GM12892 (cell line): ENCODE data around the gene LDLRAD3.

Source experiments
- DNase-seq: peaks from one replicate; pipeline ENCODE4 v3.0.0; 2011; ENCODE audit not compliant: insufficient read length
- FAIRE-seq: peaks from 2 replicates; lab custom pipeline; 2011; peaks lifted over from hg19 to GRCh38; lab: Jason Lieb, UNC
- POLR2A ChIP-seq: IDR thresholded peaks from 2 replicates; pipeline ENCODE4 v1.6.1; 2011; ENCODE audit warnings: low read depth, low read length, control low read depth
- POLR2AphosphoS5 ChIP-seq: IDR thresholded peaks from 2 replicates; pipeline ENCODE4 v1.6.1; 2011; ENCODE audit warnings: low read depth, low read length, control low read depth
- TAF1 ChIP-seq: IDR thresholded peaks from 2 replicates; pipeline ENCODE4 v1.6.1; 2011; ENCODE audit warnings: low read depth, mild to moderate bottlenecking, control low read depth, low read length, borderline replicate concordance

The LDLRAD3 gene

DNA sequence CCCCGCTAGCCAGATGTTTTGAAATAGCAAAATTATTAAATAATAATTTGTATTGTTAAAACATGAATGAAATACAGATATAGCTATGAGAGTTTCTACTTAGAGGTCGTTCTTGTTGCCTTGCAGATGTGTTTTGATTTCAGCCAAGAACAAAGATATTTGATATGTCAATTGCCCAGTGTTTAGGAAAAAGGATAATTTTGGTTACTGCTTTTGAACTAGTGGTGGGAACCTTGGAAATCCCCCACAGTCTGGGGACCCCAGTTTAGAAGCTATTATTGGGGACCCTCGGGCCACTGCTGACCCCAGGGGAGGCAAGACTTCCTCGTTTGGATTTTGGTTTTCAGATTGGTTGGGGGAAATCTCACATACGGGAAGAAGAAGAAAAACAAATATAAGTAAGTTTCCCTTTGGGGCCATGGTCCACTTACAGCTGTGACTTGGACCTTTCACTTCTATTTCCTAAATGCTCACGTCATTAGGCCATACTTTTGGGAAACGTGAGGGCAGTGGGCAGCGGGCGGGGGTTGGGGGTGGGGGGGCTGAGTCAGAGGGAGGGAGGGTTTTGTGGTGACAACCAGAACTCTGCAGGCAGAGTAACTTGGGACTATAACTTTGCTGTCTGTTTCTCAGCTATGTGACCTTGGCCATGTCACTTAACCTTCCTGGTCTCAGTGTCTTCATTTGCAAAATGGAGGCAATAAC is 37.0 kb downstream of the LDLRAD3 start:
- FAIRE-seq (no peak), DNase-seq (no peak)
- no peak for TF ChIP-seq POLR2A
- TF ChIP-seq TAF1: no peak
- TF ChIP-seq POLR2AphosphoS5: no peak

- DNase-seq (no peak), FAIRE-seq (no peak)
- TF ChIP-seq POLR2AphosphoS5 (no peak), TAF1 (no peak), POLR2A (no peak)
Observed at GRCh38 chr11:35981581-35981980, 37.7 kb downstream of the LDLRAD3 start.

DNA sequence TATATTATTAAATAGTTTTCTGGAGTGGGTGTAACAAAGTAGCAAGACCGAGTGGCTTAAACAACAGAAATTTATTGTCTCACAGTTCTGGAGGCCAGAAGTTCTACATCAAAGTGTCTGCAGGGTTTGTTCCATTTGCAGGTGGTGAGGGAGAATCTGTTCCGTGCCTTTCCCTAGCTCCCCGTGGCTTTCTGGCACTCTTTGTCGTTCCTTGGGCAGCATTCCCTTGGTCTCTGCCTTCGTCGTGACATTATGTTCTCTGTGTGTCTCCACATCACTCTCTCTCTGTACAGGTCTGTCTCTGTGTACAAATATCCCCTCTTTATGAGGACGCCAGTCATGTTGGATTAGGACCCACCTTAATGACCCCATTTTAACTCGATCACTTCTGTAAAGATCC is 38.2 kb downstream of the LDLRAD3 start:
- no peak for FAIRE-seq
- DNase-seq: no peak
- no peak for TF ChIP-seq POLR2A
- no peak for TF ChIP-seq TAF1
- TF ChIP-seq POLR2AphosphoS5: no peak

DNA sequence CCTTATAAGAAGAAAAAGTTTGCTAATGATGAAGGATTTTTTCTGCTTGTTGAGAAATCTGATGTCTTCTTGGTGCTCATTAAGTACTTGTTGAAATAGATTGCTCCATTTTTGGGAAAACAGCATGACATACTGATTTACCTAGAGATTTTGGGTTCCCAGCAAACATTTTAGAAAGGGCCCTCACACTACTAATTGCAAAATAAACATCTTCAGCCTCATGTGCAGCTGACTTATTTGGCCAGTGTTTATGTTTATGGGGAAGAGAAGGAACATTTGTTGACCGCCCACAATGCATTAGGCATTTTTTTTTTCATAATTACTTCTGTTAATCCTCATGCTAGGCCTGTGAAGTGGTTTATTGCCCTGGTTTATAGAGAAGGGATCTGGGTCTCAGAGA is 40.1 kb downstream of the LDLRAD3 start:
- FAIRE-seq: no peak
- TF ChIP-seq POLR2AphosphoS5 (no peak), POLR2A (no peak), TAF1 (no peak)

GRCh38 chr11:35986947-35987346 is 43.1 kb downstream of the LDLRAD3 start:
- FAIRE-seq: no peak

More for the DNA sequence above, 40.1 kb downstream of the LDLRAD3 start:
- DNase-seq: no peak

DNA sequence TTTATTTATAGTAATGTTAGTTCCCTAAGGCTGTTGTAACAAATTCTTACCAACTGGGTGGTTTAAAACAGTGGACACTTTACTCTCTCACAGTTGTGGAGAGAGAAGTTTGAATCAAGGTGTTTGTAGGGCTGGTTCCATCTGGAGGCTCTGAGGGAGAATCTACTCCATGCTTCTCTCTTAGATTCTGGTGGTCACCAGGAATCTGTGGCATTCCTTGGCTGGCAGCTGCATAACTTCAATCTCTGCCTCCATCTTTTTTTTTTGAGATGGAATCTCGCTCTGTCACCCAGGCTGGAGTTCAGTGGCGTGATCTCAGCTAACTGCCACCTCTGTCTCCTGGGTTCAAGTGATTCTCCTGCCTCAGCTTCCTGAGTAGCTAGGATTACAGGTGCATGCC is 46.3 kb downstream of the LDLRAD3 start:
- FAIRE-seq: no peak
- TF ChIP-seq TAF1: no peak
- no peak for TF ChIP-seq POLR2A
- DNase-seq: no peak

More at GRCh38 chr11:35986947-35987346, 43.1 kb downstream of the LDLRAD3 start:
- no peak for DNase-seq
- TF ChIP-seq POLR2A (no peak), POLR2AphosphoS5 (no peak), TAF1 (no peak)

DNA sequence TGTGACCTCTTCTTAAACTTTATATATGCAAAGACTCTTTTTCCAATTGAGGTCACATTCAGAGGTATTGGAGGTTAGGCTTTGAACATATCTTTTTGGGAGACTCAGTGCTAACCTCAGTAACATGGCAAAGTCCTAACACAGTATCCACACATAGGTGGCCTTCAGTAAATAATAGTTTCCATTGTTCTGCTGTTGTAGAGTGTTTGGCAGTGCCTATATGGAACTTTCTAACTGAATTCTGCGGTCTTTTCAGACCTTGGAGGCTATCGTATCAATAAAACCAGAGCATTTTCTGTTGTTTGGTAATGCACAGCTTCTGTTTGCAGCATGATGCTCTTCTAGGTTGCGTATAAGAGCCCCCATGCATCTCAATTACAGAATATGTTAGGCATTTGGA is 47.0 kb downstream of the LDLRAD3 start:
- FAIRE-seq: no peak

DNA sequence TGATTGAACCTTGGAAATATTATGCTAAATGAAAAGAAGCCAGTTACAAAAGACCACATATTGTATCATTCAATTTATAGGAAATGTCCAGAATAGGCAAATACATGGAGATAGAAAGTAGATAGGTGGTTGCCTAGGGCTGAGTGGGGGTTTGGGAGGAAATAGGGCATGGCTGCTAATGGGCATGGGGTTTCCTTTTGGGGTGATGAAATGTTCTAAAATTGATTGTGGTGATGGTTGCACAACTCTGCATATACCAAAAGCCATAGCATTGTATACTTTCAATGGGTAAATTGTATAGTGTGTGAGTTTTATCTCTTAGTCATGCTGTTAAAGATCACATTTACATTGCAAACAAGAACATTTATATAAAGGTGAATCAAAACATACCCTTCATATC is 48.7 kb downstream of the LDLRAD3 start:
- DNase-seq: no peak
- TF ChIP-seq POLR2A (no peak), POLR2AphosphoS5 (no peak)
- FAIRE-seq: no peak

More for the DNA sequence above, 47.0 kb downstream of the LDLRAD3 start:
- no peak for TF ChIP-seq TAF1
- no peak for DNase-seq

- FAIRE-seq (no peak), DNase-seq (no peak)
- TF ChIP-seq POLR2AphosphoS5 (no peak), TAF1 (no peak), POLR2A (no peak)
Observed at GRCh38 chr11:35994421-35994820, 50.6 kb downstream of the LDLRAD3 start.

- DNase-seq: no peak
- FAIRE-seq: no peak
- no peak for TF ChIP-seq POLR2AphosphoS5
- no peak for TF ChIP-seq POLR2A
- no peak for TF ChIP-seq TAF1
Observed at GRCh38 chr11:35995681-35996271, 51.9 kb downstream of the LDLRAD3 start.

GRCh38 chr11:35997902-35998520 is 54.1 kb downstream of the LDLRAD3 start:
- TF ChIP-seq POLR2A (no peak), TAF1 (no peak), POLR2AphosphoS5 (no peak)
- DNase-seq (peak; percentile 14), FAIRE-seq (peak; percentile 61)

DNA sequence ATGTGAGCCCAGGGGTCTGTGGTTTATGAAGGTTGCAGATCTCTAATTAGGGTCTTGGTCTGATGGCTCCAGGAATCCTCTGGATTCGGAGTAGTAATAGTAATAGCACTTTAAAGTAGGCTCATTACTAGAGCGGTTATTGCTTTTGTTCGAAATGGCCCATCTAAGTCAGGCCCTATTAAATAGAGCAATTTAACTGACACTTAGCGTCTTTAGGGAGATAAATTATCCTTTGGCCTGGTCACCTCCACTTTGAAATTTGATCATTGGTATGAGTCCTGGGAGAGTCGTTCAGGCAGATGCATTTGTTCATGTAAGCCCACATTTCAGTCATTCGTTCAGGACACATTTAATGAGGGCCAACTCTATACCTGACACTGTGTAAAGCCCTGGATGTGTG is 54.8 kb downstream of the LDLRAD3 start:
- DNase-seq: no peak
- TF ChIP-seq TAF1: no peak
- TF ChIP-seq POLR2AphosphoS5: no peak
- TF ChIP-seq POLR2A: no peak
- FAIRE-seq: no peak
